HuH-7 (cell line): ENCODE data around the gene TAPT1.
"Not testable (repeated sequence)": the region's sequence is repeated elsewhere in the genome, so short reads cannot be mapped to it uniquely, and the experiment has no call there.

Source experiments
- DNase-seq: peaks from one replicate; pipeline ENCODE4 v3.0.0; 2011; ENCODE audit warnings: low spot score

The TAPT1 gene, protein sequence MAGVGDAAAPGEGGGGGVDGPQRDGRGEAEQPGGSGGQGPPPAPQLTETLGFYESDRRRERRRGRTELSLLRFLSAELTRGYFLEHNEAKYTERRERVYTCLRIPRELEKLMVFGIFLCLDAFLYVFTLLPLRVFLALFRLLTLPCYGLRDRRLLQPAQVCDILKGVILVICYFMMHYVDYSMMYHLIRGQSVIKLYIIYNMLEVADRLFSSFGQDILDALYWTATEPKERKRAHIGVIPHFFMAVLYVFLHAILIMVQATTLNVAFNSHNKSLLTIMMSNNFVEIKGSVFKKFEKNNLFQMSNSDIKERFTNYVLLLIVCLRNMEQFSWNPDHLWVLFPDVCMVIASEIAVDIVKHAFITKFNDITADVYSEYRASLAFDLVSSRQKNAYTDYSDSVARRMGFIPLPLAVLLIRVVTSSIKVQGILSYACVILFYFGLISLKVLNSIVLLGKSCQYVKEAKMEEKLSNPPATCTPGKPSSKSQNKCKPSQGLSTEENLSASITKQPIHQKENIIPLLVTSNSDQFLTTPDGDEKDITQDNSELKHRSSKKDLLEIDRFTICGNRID

DNA sequence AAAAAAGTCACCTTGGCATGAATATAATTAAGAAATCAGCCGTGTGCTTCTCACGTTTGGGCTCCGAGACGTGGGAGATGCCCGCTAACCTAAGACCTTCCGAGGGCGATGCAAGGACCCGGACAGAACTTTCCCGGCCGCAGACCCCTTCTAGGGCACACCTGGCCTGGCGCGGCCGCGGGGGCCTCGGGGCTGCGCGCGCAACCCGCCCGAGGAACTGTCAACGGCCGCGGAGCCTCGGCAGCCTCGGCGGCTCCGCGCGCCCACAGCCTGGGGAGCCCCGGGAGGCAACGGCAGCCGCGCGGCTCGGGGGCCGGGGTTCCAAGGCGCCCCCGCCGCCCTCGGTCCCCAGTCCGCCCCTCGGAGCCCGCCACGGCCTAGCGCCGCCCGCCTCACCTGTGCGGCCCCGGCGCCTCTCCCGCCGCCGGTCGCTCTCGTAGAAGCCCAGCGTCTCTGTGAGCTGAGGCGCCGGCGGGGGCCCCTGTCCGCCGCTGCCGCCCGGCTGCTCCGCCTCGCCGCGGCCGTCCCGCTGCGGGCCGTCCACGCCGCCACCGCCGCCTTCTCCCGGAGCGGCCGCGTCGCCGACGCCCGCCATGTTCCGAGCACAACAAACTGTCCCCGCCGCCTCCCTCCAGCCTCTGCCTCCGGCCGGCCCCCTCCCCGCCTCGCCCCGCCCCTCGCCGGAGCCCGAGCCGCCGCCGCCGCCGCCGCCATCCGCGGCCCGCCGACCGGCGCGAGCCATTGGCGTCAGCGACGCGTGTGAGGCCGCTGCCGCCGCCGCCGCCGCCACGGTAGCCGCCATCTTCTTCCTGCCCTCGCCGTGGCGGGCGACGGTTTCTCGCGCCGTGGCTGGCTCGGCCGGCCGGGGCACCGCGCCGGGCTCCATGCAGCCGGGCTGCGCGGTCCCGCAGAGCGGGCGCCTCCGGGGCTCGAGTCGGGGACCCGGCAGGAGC lies at the start of gene TAPT1:
TAPT1 (minus strand) TSS at position 609 of the 953 bp plus-strand sequence; CDS start at position 595, 14 bp downstream.
- peak; percentile 70 for DNase-seq

DNA sequence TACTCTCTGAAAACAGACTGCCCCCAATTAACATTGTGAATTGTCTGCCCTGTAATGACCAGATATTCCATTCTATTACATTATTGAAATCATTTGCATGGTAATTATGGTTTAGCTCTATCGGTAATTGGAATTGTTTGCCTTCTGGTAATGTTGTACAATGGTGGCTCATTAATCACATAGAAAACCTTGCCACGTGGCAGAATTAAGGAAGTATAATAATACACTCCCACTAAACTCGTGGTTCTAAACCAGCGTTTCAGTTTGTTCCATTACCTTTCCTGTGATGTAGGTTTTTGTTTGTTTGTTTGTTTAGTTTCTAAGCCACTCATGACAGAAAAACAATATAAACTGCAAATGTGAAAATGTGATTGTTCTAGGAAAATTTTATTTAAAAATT lies 45.1 kb upstream of the TAPT1 start:
- no peak for DNase-seq

DNA sequence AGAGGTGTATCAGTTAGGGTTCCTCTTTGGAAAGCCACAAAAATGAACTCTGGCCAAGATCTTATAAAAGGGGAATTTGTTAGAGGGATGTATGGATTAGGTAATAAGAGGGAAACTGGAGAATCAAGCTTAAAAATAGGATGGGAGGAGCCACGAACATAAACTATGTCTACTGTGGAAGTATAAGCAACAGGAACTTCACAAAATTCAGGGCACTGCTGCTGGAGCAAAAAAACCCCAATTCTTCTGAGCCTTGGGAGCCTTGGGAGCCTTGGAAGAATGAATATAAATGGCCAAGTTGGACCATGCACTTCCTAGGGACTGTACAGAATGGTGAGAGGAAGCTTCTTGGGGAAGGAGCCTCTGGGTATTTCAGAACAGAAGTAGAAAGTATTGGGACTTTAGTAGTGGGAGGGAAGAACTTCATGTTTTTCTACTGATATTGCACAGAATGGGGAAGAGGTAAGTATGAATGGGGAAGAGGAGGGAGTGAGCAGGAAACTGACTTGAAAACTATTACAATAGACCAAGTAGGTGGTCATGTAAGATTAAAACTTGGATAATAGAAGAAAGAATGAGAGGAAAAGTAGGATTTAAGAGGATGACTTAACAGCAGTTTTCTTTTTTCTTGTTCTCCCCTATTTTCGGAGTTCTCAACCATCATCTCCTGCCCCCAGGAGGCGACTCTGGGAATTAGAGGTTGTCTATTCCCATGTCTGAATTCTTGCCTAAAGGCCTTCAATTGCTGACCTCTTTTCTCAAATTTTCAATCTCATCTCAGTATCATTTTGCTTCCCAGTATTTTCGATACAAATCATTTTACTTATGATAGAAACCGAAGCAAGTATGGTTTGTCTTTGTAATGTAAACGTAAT lies 44.4 kb upstream of the TAPT1 start:
- peak; percentile 30 for DNase-seq

DNA sequence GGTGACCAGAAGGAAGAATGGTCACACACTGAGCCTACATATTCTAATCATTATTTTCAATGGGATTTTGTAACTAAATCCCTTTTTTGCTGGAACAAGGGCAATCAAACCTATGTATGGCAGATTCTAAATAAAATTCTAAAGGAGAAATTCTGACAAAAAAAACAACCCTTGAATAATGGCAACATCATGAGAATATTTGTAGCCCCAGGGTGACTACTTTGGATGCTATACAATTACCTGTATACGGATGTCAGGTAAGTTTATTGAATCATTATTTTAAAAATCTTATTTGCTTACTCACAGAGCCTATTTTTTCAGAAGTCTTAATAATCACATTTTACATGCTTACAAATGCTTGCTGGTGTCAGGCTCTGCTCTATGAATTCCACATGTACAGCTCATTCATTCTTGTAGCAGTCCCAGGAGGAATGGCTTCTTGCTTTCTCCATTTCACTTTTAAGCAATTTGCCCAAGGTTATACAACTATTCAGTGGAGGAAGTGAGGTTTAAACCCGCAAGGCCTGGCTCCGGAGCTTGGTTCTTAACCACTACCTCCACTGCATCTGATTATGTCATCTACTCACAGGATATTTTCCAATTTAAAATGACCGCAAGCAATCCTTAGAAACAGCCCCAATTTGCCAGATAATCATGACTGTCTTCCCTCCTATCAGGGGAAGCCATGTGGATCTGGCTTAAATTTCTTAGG lies 43.6 kb upstream of the TAPT1 start:
- not testable (repeated sequence) for DNase-seq

DNA sequence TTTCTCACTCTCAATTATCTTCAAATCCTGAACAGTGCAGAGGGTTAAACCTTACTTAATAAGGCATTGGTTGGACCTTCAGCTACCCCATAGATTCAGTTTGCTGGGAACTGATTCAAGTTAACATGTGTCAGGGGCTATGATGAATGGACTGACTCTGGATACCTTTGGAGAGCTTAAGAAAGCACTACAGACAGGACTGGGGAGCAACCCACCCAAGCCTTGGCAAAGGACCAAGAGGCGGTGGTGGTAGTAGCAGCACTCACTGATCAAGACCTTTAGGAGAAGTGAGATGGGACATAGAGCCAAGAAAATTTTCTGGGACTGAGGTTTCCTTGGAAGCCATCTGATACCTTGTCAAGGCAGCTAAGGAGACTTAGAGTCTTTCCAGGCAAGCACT lies 43.0 kb upstream of the TAPT1 start:
- no peak for DNase-seq

DNA sequence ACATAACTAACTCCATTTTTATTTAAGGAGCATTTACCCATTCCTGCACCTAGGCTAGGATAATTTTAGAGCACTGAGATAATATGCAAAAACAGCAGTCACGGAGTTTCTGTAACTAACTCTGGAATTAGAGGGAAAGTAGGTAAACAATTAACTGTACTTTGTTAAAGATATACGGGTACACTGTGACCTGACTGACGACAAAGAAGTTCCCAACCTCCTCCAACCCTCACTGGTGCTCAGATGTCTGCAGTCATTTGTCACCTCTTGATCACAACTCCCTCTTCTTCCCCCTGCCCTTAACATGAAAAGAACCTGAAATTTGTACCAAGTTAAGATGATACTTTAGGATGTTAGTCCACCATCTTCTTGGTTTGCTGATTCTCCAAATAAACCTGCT lies 42.0 kb upstream of the TAPT1 start:
- DNase-seq, result no peak

DNA sequence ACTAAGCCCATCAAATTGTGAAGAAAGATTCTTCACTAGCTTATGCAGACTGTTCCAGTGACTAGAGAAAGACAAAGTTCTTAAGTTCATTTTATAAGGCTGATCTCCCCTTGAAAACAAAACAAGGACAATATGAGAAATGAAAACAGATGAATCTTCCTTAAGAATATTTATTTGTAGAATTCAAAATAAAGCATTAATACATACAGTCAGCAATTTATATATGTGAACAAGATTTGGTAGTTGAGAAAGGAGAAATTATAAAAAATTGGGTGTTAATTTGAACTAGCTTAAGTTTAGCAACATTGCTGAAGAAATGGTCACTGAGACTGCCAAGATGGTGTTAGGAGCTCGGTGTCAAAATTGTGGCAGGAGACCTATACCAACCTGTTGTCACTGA lies 41.4 kb upstream of the TAPT1 start:
- no peak for DNase-seq

DNA sequence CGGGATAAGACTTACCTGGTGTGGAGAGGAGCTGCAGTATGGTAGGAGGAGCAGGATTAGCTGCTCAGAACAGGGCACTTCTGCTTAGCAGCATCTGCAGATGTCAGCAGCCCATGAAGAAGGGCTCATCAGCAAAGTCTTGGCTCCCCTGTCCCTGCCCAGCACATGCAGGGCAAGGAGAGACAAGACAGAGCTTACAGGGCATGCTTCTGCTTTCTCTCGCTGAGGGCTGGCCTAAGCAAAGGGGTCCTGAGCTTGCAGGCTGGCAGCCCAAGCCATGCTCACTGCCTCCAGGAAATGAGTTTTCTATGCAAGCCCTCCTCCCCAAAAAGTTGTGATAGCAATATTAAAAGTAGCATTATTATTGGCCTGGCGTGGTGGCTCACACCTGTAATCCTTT lies 39.5 kb upstream of the TAPT1 start:
- no peak for DNase-seq

DNA sequence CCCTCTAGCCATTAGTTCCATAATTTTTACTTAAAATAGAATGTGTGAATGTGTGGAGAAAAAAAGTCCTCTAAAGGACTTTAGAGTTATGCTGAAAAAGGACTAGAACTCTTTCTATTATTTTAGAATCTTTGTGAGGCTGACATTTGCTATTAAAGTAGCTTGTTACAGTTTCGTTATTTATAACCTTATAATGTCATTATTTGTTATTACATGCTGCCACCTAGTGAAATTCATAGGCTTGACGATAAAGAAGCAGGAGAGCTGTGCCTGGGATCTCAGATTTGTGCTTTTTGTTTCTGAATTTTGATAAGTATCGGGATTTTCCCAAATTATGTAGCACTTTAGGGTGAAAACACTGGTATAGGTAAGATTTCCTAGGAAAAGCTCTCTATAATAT lies 38.5 kb upstream of the TAPT1 start:
- DNase-seq, result peak; percentile 55

DNA sequence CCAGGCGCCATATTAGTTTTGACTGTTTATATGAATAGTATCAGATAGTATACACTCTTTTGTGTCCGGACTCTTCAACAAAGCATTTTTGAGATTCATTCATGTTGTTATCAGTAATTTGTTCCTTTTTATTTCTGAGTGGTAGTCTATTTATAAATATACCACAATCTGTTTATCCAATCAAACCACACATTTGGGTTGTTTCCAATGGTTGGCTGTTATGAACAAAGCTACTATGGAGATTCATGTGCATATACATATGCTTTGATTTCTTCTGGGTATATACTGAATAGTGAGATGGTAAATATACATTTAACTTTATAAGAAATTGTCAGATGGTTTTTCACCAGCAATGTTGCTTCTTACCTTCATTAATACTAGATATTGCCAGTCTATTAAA lies 36.8 kb upstream of the TAPT1 start:
- no peak for DNase-seq

DNA sequence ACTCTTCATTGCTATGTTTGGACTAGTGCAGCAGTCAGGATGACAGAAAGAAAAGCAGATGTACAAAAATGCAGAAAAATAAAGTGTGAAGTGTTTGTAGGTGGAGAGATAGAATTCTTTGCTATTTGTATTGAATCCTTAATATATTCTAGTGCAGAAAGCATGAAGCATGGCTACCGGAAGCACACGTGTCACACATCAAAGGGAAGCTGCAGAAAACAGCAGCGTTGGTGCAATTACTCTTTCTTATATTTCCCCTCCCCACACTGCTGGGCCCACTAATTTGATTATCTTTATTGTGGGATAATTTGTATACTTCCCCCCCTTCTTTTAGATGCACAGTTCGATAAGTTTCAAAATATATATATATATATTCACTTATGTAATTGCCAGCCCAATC lies 35.9 kb upstream of the TAPT1 start:
- no peak for DNase-seq

DNA sequence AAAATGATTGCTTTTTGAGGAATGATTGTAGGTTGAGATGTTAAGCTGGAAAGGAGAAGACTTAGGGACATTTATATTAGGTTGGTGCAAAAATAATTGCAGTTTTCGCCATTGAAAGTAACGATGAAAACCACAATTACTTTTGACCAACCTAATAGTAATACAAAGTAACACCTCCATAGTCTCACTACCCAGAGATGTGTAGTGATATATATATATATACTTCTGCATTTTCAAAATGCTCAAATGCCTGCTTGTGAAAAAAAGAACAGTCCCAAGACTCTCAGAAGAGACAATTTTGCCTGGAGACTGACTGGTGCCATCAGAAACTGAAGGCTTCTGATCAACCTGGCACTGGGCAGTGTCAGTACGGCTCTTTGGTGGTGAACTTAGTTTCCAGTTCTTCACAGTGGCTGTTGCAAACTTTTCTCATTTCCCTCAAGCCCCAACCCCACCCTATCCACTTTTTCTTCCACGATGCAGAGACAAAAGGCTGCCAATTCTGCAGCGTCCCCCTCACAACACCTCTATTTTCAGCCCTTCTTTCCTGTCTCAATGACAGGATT lies 35.1 kb upstream of the TAPT1 start:
- no peak for DNase-seq

DNA sequence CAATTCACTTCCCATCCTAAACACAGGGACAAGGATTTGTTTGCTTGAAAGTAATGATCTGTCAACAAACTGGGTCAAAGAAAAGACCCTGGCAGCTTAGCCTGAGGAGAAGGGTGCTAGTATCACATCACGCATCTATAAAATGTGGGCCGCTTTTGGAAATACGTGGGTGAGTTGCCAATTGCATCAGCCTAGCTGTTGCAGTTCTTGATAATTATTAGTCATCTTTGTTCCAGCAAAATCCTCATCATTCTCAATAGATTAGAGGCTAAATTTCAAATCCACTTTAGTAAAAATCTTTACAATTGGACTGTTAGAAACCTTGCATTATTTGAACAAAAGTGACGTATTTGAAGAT lies 33.6 kb upstream of the TAPT1 start:
- no peak for DNase-seq

DNA sequence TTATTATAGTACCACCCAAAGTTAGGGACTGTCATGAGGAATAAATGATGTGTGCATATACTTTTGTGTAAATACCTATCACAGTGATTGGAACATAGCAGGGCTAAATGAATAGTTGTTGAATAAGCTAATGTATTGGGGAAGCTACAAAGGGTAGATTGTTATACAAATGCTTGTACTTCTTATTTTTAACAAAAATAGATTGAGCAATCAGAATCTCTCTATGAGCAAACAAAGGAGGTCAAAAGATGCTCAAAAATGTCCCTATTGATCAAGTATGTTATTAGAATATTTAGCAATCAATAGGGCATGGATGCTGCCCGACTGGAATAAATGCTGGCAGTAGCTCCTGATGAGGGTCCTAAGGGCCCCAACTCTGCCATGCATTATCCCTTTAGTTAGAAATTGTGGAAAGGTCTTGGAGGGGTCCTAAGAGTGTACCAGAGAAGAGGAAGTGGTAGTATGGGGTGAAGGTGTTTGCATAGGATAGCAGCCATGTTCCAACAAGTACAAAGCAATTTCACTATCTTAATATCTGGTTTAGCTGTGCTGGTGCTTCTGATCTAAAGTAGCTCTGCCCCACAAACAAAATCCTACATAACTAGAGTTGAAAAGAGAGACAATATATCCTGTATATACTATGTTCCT lies 33.1 kb upstream of the TAPT1 start:
- no peak for DNase-seq

DNA sequence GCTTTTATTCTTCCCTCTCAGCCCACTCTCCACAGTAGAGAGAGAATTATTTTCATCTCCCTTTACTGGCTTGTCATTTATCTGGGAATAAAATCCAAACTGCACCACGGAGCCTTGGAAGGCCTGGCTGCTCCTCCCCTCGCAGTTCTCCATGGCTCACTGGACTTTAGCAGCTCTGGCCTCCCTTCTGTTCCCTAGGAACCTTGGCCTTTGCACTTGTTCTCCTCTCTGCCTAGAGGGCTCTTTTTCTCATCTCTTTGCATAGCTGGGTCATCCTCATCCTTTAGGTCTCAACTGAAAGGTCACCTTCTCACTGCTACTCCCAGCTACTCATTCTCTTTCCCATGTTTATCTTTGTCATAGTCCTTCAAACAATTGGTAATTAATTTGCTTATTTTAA lies 31.3 kb upstream of the TAPT1 start:
- DNase-seq, result no peak

DNA sequence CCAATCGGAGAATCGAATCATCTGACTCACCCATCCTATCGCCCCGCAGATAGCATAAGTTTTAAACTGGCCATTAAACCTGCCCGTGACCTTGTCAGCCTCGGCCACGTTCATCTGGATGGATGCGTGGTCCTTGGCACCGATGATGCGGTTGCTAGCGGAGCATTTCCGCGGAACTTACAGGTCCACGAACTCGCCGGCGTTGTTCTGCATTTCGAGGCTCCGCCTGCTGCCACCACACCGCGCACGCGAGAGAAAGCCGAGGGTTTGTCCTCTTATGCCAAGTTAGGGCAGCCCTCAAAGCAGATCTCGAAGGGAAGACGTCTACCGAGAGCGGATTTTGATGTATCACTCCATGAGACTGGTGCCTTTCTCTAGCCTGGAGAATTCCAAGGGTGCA lies 30.1 kb upstream of the TAPT1 start:
- DNase-seq, result no peak

DNA sequence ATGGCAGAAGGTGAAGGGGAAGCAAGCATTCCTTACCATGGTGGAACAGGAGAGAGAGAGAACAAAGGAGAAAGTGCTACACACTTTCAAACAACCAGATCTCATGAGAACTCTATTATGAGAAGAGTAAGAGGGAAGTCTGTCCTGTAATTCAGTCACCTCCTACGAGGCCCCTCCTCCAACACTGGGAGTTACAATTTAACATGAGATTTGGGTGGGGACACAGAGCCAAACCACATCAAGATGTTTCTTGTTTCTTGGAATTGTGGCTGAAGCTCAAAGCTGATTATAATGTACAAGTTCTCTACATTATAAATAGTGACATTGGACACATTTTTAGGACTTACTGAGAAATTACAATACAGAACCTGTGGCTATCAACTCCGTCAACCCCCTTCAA lies 29.5 kb upstream of the TAPT1 start:
- DNase-seq, result no peak

DNA sequence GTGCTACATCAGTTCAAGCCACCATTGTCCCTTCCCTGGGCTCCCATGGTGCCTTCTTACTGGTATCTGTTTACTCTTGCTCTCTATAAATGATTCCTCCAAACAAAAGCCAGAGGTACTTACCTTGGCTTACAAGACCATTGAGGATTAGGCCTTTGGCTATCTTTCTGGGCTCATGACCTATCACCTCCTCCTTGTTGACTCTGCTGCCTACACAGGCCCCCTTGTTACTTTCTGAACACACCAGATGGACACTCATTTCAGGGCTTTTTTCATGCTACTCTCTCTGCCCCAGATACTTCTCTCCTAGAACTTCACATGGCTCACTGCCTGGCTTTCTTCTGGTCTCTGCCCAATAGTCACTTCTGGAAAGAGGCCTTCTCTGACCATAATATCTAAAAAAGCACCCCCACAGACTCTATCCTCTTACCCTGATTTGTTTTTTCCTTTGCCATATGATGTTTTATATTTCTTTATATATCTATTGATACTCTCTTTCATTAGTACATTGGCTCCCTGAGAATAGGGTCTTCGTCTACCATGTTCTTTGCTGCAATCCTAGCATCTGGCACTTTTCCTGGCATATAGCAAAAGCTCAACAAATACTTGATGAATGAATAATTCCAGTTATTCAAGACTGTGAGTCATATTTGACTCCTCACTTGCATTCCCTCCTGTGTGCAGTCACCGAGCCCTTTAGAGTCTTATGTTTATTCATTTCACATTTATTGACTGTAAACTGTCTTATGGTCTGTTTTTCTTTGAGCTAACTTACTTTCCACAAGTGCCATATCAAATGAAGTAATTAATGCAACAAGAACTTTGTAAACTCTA lies 27.1 kb upstream of the TAPT1 start:
- no peak for DNase-seq

DNA sequence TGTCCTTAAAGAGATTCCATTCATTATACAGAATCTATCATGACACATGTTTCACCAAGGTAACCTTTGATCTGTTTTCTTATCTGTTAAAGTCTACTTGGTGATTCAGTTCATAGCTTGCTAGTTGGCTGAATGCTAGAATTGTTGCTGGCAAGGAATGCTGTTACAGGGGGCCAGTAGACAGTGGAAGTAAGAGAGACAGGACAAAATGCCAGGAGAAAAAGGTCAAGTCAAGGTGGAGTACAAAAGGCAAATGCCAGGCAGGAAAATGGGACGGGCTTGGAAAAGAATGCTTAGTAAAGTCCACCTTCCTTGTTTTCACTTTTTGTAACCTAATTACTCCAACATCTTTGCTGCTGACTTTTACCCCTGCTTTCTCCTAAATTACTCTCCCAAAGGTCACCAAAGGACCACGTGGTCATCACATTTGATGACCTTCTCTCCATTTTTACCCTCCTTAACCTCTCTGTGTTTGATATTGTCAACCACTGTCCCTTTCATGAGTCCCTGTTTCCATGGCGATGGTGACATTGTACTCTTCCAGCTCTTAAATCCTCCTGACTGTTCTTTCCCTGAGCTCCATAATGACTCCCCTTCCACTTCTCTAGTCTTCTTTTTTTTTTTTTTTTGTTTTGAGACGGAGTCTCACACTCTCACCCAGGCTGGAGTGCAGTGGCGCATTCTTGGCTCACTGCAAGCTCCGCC lies 24.5 kb upstream of the TAPT1 start:
- peak; percentile 28 for DNase-seq
